NB4 (cell line): ENCODE results near the gene KIAA0319L.

Experiments
- CTCF ChIP-seq: IDR thresholded peaks from one replicate; pipeline ENCODE4 v1.5.1; 2012; ENCODE audit warnings: low read depth, low read length
- MYC ChIP-seq: IDR thresholded peaks from 2 replicates; pipeline ENCODE4 v1.6.1; 2011; ENCODE audit warnings: low read depth, low read length
- POLR2A ChIP-seq: IDR thresholded peaks from 2 replicates; pipeline ENCODE4 v1.6.1; 2011; ENCODE audit warnings: mild to moderate bottlenecking; ENCODE audit not compliant: insufficient read length; ENCODE audit errors: extremely low read depth

- TF ChIP-seq CTCF (no peak), POLR2A (no peak), MYC (no peak)
Observed at GRCh38 chr1:35536556-35537162, 20.5 kb downstream of the KIAA0319L start.
